Measurements from ENCODE around the gene MGAT1.
"Not testable (repeated sequence)": the region's sequence is repeated elsewhere in the genome, so short reads cannot be mapped to it uniquely, and the experiment has no call there.

Gene MGAT1

GRCh38 chr5:180784497-180785097 is 18.0 kb downstream of the MGAT1 start:
- DNase-seq, result peak; percentile 18

- no peak for DNase-seq
Observed at GRCh38 chr5:180783340-180784052, 19.1 kb downstream of the MGAT1 start.

GRCh38 chr5:180782748-180783147 is 19.9 kb downstream of the MGAT1 start:
- no peak for DNase-seq

DNA sequence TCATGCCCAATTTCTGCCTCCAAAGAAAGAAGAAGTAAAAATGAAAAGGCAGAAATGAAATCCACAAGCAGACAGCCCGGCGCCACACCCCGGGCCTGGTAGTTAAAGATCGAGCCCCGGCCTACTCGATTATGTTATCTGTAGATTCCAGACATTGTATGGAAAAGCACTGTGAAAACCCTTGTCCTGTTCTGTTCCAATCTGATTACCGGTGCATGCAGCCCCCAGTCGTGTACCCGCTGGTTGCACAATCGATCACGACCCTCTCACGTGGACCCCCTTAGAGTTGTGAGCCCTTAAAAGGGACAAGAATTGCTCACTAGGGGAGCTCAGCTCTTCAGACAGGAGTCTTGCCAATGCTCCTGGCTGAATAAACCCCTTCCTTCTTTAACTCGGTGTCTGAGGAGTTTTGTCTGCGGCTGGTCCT is 20.7 kb downstream of the MGAT1 start:
- not testable (repeated sequence) for DNase-seq

DNA sequence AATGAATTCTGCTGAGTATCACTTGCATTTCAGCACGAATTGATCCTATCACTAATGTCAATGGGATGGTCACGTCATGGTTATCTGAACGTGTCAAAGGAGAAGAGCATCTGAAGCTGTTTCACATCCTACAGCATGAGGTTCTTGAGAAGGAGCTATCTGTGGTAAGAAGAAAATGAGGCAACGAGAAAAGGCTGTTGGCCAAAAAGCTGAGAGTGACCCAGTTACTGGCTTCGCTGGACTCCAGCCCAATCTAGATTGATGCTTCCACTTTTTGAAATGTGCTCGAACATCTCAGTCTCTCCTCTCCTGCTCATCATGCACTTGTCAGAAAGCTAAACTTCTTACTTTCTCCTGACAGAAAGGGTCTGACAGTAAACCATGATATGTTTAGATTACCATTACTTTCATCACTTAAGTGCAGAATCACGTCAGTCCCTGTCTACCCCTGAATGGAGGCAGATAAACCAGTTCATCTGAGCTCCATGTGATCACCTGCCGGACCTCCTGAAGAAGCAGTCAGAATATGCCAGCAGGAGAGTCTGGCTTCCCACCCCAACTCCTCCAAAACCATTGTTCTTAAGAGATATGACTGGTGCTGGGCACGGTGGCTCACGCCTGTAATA is 22.5 kb downstream of the MGAT1 start:
- DNase-seq, result no peak

- no peak for DNase-seq
Observed at GRCh38 chr5:180777475-180777874, 25.1 kb downstream of the MGAT1 start.

- no peak for DNase-seq
Observed at GRCh38 chr5:180776376-180776775, 26.2 kb downstream of the MGAT1 start.

GRCh38 chr5:180775624-180776023 is 27.0 kb downstream of the MGAT1 start:
- no peak for DNase-seq

- DNase-seq, result no peak
Observed at GRCh38 chr5:180771839-180772238, 30.8 kb downstream of the MGAT1 start.

GRCh38 chr5:180769821-180770220 is 32.8 kb downstream of the MGAT1 start:
- no peak for DNase-seq

DNA sequence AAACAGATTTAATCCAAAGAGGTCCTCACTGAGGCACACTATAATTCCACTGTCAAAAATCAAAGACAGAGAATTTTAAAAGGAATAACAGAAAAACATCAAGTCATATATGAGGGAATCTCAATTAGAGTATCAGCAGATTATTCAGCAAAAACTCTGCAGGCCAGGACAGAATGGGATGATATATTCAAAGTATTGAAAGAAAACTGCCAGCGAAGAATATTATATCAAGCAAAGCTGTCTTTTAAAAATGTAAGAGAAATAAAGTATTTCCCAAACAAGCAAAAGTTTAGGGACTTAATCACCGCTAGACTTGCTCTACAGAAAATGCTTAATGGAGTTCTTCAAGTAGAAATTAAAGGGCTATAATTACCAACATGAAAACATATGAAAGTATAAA is 47.0 kb downstream of the MGAT1 start:
- no peak for DNase-seq

GRCh38 chr5:180744253-180744652 is 58.4 kb downstream of the MGAT1 start:
- DNase-seq, result no peak

DNA sequence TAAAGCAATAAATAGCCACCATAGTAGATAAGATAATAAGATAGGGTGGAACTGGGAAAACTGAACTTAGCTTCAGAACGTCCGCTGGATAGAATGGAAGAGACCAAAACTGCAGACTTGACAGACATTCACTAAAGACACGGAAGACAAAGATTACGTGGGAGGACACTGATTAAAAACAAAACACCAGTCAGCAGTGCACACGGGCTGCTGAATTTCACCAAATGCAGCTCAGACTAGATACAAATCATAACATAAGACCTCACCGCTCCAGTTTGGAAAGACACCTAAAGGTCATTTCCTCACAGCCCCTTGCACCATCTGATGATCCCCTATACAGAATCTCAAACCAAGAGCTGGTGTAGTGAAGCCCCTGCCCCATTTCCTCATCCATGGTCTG is 59.9 kb downstream of the MGAT1 start:
- DNase-seq, result no peak

DNA sequence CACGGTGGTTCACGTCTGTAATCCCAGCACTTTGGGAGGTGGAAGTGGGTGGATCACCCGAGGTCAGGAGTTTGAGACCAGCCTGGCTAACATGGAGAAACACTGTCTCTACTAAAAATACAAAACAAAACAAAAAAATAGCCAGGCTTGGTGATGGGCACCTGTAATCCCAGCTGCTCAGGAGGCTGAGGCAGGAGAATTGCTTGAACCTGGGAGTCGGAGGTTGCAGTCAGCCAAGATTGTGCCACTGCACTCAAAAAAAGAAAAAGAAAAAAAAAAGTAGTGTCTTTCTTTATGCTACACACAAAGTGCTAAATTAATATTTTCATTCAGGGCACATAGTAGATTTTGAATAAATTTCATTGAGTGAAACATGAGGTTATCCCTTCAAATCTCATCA is 61.7 kb downstream of the MGAT1 start:
- DNase-seq, result not testable (repeated sequence)

DNA sequence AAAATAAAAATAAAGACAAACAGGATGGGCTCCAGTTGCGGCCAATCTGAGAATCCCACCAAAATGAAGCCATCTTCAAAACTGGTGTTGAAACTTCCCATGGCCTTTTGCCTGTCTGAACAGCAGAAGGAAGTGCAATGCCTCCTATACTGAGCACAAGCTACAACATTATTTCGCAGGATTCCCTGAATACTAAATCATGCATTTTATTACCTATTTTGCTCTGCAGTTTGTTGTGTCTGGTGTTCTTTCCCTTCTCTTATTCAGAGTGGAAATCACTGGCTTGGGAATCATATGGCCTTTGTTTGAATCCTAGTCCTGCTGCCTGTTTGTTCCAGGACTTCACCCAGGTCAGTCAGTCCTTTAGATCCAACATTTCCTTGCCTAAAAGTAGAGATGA is 62.6 kb downstream of the MGAT1 start, which contains the start of gene OR2Y1:
Gene OR2Y1, minus strand, starts transcription at position 101 of the 400 bp plus-strand sequence. Its CDS starts 0 bp downstream, at position 101.
- no peak for DNase-seq

DNA sequence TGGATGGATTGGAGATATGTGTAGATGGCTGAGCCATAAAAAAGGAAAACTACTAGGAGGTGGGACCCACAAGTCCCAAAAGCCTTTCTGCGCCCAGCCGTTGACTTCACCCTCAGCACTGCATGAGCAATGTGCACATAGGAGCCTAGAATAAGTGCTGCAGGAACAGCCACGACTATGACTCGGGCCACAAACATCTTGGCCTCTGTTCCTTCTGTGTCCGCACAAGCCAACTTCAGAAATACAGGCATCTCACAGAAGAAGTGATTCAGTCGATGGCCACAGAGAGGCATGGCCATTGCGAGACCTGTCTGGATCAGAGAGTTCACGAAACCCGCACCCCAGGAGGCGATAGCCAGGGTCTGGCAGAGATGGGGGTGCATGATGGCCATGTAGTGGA is 63.3 kb downstream of the MGAT1 start:
- no peak for DNase-seq

DNA sequence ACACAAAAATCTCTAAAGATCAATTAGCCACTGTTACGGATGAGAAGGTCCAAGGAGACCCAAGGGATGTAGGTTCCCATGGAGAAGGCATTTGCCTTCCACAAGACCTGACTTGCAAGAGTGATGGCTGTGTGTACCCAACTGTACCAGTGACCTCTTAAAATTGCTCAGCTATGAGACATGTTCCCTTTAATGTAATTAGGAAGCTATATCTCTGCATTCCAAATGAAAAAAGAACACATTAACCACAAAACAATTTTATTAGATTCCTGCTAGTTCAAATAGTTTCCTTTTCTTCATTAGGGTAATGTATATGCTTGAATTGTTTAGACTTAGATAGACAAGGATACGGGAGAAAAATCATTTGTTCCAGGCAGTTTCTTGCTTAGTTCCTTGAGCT is 66.1 kb downstream of the MGAT1 start:
- no peak for DNase-seq

All from NCI-H2029 treated with DMSO at 0.1 percent for 48 hours (cell line).